ENCODE results near the gene TNNI3. TPM values are rescaled to one million over a fixed set of nuclear protein-coding genes. Genes with fewer than 3 reads are reported as not detected.

TNNI3 gene
- total RNA-seq, 1 experiment from 2014 or later = 15.0 TPM

GRCh38 chr19:55134736-55135135 is 22.8 kb downstream of the TNNI3 start:
- Mint-ChIP-seq H3K9me3 (no peaks in the 10 kb centered on the region), H3K4me1 (peaks cover 27% of the 10 kb centered on the region), H3K36me3 (peaks cover 3% of the 10 kb centered on the region; the same call in 1 of the 2 replicates), H3K27ac (no peak overlapping the region), H3K27me3 (ENCODE audit: low read depth) (no peaks in the 10 kb centered on the region), H3K4me3 (no peak overlapping the region)
- ATAC-seq = no peak
- no peak for DNase-seq (ENCODE audit: low spot score)
- TF ChIP-seq ELF4 (CRISPR knock-in tag; IDR thresholded peaks at IDR 0.05; ENCODE audit: low read depth) = no peak
- no peak for TF ChIP-seq NFE2L1 (CRISPR knock-in tag; IDR thresholded peaks at IDR 0.05)
- no peak for TF ChIP-seq PRRX2 (CRISPR knock-in tag; IDR thresholded peaks at IDR 0.05)
- no peak for TF ChIP-seq NFATC4 (CRISPR knock-in tag; IDR thresholded peaks at IDR 0.05)
- TF ChIP-seq ZNF317 (CRISPR knock-in tag; IDR thresholded peaks at IDR 0.05; ENCODE audit: borderline replicate concordance, low read depth) = no peak
- no peak for TF ChIP-seq FOXJ3 (CRISPR knock-in tag; IDR thresholded peaks at IDR 0.05; ENCODE audit: borderline replicate concordance)
- no peak for TF ChIP-seq SMAD4 (CRISPR knock-in tag; IDR thresholded peaks at IDR 0.05)
- no peak for TF ChIP-seq IRF2 (CRISPR knock-in tag; IDR thresholded peaks at IDR 0.05; ENCODE audit: borderline replicate concordance, low read depth)
- TF ChIP-seq, protein P1, sequence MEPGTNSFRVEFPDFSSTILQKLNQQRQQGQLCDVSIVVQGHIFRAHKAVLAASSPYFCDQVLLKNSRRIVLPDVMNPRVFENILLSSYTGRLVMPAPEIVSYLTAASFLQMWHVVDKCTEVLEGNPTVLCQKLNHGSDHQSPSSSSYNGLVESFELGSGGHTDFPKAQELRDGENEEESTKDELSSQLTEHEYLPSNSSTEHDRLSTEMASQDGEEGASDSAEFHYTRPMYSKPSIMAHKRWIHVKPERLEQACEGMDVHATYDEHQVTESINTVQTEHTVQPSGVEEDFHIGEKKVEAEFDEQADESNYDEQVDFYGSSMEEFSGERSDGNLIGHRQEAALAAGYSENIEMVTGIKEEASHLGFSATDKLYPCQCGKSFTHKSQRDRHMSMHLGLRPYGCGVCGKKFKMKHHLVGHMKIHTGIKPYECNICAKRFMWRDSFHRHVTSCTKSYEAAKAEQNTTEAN (CRISPR knock-in tag; IDR thresholded peaks at IDR 0.05) = no peak
- TF ChIP-seq OVOL2 (CRISPR knock-in tag; IDR thresholded peaks at IDR 0.05; ENCODE audit: borderline replicate concordance) = no peak
- no peak for TF ChIP-seq RORB (CRISPR knock-in tag; IDR thresholded peaks at IDR 0.05)
- no peak for TF ChIP-seq MYBL2 (CRISPR knock-in tag; IDR thresholded peaks at IDR 0.05)
- no peak for TF ChIP-seq JUN (CRISPR knock-in tag; IDR thresholded peaks at IDR 0.05)
- TF ChIP-seq, protein P2, sequence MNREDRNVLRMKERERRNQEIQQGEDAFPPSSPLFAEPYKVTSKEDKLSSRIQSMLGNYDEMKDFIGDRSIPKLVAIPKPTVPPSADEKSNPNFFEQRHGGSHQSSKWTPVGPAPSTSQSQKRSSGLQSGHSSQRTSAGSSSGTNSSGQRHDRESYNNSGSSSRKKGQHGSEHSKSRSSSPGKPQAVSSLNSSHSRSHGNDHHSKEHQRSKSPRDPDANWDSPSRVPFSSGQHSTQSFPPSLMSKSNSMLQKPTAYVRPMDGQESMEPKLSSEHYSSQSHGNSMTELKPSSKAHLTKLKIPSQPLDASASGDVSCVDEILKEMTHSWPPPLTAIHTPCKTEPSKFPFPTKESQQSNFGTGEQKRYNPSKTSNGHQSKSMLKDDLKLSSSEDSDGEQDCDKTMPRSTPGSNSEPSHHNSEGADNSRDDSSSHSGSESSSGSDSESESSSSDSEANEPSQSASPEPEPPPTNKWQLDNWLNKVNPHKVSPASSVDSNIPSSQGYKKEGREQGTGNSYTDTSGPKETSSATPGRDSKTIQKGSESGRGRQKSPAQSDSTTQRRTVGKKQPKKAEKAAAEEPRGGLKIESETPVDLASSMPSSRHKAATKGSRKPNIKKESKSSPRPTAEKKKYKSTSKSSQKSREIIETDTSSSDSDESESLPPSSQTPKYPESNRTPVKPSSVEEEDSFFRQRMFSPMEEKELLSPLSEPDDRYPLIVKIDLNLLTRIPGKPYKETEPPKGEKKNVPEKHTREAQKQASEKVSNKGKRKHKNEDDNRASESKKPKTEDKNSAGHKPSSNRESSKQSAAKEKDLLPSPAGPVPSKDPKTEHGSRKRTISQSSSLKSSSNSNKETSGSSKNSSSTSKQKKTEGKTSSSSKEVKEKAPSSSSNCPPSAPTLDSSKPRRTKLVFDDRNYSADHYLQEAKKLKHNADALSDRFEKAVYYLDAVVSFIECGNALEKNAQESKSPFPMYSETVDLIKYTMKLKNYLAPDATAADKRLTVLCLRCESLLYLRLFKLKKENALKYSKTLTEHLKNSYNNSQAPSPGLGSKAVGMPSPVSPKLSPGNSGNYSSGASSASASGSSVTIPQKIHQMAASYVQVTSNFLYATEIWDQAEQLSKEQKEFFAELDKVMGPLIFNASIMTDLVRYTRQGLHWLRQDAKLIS (CRISPR knock-in tag; IDR thresholded peaks at IDR 0.05; ENCODE audit: borderline replicate concordance) = no peak
- POLR2A ChIA-PET = no interaction called here
- CTCF ChIA-PET = interaction anchor here (0.6 to 4.5 kb wide), 9 partner anchors 12 to 254 kb away, joined by 3 to 29 read pairs (median 4); no protein-coding TSS in a partner anchor

- Mint-ChIP-seq H3K36me3 (peaks cover 3% of the 10 kb centered on the region; the same call in 1 of the 2 replicates), H3K4me1 (peaks cover 33% of the 10 kb centered on the region)
- TF ChIP-seq GRHL2 (CRISPR knock-in tag; IDR thresholded peaks at IDR 0.05; ENCODE audit: insufficient replicate concordance, severe bottlenecking) (no peak), STAT6 (CRISPR knock-in tag; conservative IDR thresholded peaks at IDR 0.05; ENCODE audit: low read depth) (no peak), RELA (CRISPR knock-in tag; IDR thresholded peaks at IDR 0.05; ENCODE audit: borderline replicate concordance) (no peak), TP53 (CRISPR knock-in tag; IDR thresholded peaks at IDR 0.05) (no peak), NR1H2 (CRISPR knock-in tag; IDR thresholded peaks at IDR 0.05) (no peak)
- TF ChIP-seq, protein P3, sequence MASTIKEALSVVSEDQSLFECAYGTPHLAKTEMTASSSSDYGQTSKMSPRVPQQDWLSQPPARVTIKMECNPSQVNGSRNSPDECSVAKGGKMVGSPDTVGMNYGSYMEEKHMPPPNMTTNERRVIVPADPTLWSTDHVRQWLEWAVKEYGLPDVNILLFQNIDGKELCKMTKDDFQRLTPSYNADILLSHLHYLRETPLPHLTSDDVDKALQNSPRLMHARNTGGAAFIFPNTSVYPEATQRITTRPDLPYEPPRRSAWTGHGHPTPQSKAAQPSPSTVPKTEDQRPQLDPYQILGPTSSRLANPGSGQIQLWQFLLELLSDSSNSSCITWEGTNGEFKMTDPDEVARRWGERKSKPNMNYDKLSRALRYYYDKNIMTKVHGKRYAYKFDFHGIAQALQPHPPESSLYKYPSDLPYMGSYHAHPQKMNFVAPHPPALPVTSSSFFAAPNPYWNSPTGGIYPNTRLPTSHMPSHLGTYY (CRISPR knock-in tag; IDR thresholded peaks at IDR 0.05) = no peak
- TF ChIP-seq, protein P2 (CRISPR knock-in tag; IDR thresholded peaks at IDR 0.05; ENCODE audit: borderline replicate concordance) = no peak
Observed at GRCh38 chr19:55133639-55134444, 23.7 kb downstream of the TNNI3 start.

More at GRCh38 chr19:55133639-55134444, 23.7 kb downstream of the TNNI3 start:
- Mint-ChIP-seq H3K27ac (no peak overlapping the region), H3K4me3 (no peak overlapping the region), H3K9me3 (no peaks in the 10 kb centered on the region), H3K27me3 (ENCODE audit: low read depth) (no peaks in the 10 kb centered on the region; the same call in none of the 2 replicates)
- DNase-seq (ENCODE audit: low spot score) (no peak), ATAC-seq (no peak)
- ChIA-PET POLR2A (interaction anchor here (0.6 to 1.1 kb wide), 3 partner anchors 13 to 126 kb away, joined by 3 to 6 read pairs (median 4); no protein-coding TSS in a partner anchor), CTCF (interaction anchor here (0.6 to 4.5 kb wide), 10 partner anchors 13 to 505 kb away, joined by 3 to 29 read pairs (median 8); partner anchors contain the start of genes PPP1R12C and RDH13)

Measured in WTC11 (cell line).